ENCODE measurements around the gene RAB7A. TPM values are rescaled to one million over a fixed set of nuclear protein-coding genes. Genes with fewer than 3 reads are reported as not detected.

Gene RAB7A
- total RNA-seq, 1 experiment from 2014 or later: 233 TPM

DNA sequence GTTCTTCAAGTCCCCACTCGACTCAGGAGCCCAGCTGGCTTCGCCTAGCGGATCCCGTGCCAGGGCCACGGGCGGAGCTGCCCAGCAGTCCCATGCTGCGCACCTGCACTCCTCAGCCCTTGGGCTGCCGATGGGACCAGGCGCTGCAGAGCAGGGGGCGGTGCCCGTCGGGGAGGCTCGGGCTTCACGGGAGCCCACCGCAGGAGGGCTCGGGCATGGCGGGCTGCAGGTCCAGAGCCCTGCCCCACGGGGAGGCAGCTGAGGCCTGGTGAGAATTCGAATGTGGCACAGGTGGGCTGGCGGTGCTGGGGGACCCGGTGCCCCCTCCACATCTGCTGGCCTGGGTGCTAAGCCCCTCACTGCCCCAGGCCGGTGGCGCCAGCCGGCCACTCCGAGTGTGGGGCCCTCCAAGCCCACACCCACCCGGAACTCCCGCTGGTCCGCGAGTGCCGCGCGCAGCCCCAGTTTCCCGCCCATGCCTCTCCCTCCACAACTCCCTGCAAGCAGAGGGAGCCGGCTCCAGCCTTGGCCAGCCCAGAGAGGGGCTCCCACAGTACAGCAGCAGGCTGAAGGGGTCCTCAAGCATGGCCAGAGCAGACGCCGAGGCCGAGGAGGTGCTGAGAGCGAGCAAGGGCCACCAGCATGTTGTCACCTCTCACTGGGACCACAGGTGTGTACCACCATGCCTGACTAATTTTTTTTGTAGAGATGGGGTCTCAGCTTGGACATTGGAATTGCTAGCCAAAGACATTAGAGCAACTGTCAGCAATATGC lies 17.0 kb downstream of the RAB7A start:
- no peak for TF ChIP-seq YY1 (IDR thresholded peaks at IDR 0.05; ENCODE audit: extremely low read depth, insufficient replicate concordance, low read depth, low read length)
- TF ChIP-seq, protein P1, sequence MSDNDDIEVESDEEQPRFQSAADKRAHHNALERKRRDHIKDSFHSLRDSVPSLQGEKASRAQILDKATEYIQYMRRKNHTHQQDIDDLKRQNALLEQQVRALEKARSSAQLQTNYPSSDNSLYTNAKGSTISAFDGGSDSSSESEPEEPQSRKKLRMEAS (IDR thresholded peaks at IDR 0.05): no peak
- TF ChIP-seq CEBPB (IDR thresholded peaks at IDR 0.05; ENCODE audit: low read depth): no peak
- TF ChIP-seq RAD21 (IDR thresholded peaks at IDR 0.05; ENCODE audit: low read depth): no peak
- no peak for TF ChIP-seq POLR2AphosphoS5 (IDR thresholded peaks at IDR 0.05; ENCODE audit: low read depth, low read length)
- no peak for TF ChIP-seq ZFX (IDR thresholded peaks at IDR 0.05)
- TF ChIP-seq JUND (IDR thresholded peaks at IDR 0.05): no peak
- DNase-seq (ENCODE audit: low read depth, low spot score) (no peak), ATAC-seq (no peak)
- Histone ChIP-seq H3K36me3 (ENCODE audit: control insufficient read depth in 1 of 2, insufficient read depth in 2 of 2, low read length in 2 of 2) (peaks cover 0 to 16% of the 10 kb centered on the region in 2 experiments; a peak in 1 of 4 replicates), H3K27me3 (ENCODE audit: insufficient read depth, low read length) (no peaks in the 10 kb centered on the region), H3K4me1 (ENCODE audit: control insufficient read depth in 1 of 2, insufficient read depth in 2 of 2, low read length in 2 of 2) (peaks cover 0 to 3% of the 10 kb centered on the region in 2 experiments; a peak in 1 of 4 replicates), H3K27ac (ENCODE audit: low read depth, low read length) (no peak overlapping the region), H2AFZ (ENCODE audit: low read depth, low read length, poor library complexity, severe bottlenecking) (no peak overlapping the region), H3K9me2 (ENCODE audit: insufficient read depth) (no peaks in the 10 kb centered on the region), H3K79me2 (ENCODE audit: insufficient read depth, low read length) (peaks cover 99% of the 10 kb centered on the region), H3K4me2 (ENCODE audit: low read length) (no peak overlapping the region), H3K4me3 (replicated peaks in 1 of 2; ENCODE audit: low read depth in 1 of 2, low read length in 2 of 2) (no peak overlapping the region), H3K9me3 (ENCODE audit: control insufficient read depth in 1 of 2, insufficient read depth in 1 of 2, low read depth in 1 of 2, low read length in 2 of 2) (no peaks in the 10 kb centered on the region), H3K9ac (ENCODE audit: low read length) (no peak overlapping the region), H4K20me1 (ENCODE audit: insufficient read depth) (peaks cover 11% of the 10 kb centered on the region; the same call in 1 of the 2 replicates)
- ChIA-PET RAD21 (ENCODE audit: low non-redundant PET in 1 of 2, low total read pairs in 2 of 2, uncharacterized antibody in 2 of 2, unreplicated experiment in 2 of 2) (no interaction called here), POLR2A (no interaction called here), CTCF (interaction anchor here (1.7 kb wide), 1 partner anchor 63 kb away, joined by 4 read pairs; no protein-coding TSS in a partner anchor)
- intact Hi-C loops (cut with micrococcal nuclease): no loop called here
- BruUV-seq (replicated peaks): no TSS peak

DNA sequence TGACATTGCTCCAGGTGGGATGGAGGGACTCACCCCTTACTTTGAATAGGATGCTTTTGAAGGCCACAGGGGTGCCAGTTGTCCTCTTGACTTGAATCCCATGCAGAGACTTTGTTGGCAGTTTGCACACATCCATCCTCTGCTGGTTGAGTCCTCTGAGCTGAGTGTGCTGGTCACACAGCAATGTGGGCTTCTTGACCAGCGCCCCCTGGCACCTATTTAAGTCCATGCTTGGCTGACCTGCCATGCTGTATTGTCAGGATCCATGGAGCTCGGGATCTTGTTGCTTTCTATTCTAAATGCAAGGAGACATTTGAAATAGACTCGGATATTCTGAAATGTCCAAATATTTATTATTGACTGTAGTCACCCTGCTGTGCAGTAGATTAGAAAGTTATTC lies 19.8 kb downstream of the RAB7A start:
- H3K9ac ChIP-seq (ENCODE audit: low read length): no peak overlapping the region
- RAD21 ChIA-PET (ENCODE audit: low non-redundant PET in 1 of 2, low total read pairs in 2 of 2, uncharacterized antibody in 2 of 2, unreplicated experiment in 2 of 2): no interaction called here
- ATAC-seq: no peak

More for the DNA sequence above, 19.8 kb downstream of the RAB7A start:
- H4K20me1 ChIP-seq (ENCODE audit: insufficient read depth): peaks cover 3% of the 10 kb centered on the region; the same call in 1 of the 2 replicates
- no peak overlapping the region for H2AFZ ChIP-seq (ENCODE audit: low read depth, low read length, poor library complexity, severe bottlenecking)
- no peaks in the 10 kb centered on the region for H3K9me3 ChIP-seq (ENCODE audit: control insufficient read depth in 1 of 2, insufficient read depth in 1 of 2, low read depth in 1 of 2, low read length in 2 of 2)
- no peaks in the 10 kb centered on the region for H3K9me2 ChIP-seq (ENCODE audit: insufficient read depth)
- peaks cover 0 to 9% of the 10 kb centered on the region in 2 experiments; a peak in 1 of 4 replicates for H3K36me3 ChIP-seq (ENCODE audit: control insufficient read depth in 1 of 2, insufficient read depth in 2 of 2, low read length in 2 of 2)
- BruUV-seq (replicated peaks): no TSS peak
- H3K4me1 ChIP-seq (ENCODE audit: control insufficient read depth in 1 of 2, insufficient read depth in 2 of 2, low read length in 2 of 2): no peaks in the 10 kb centered on the region
- ChIA-PET CTCF (no interaction called here), POLR2A (no interaction called here)
- no peak overlapping the region for H3K4me2 ChIP-seq (ENCODE audit: low read length)
- TF ChIP-seq, protein P2, sequence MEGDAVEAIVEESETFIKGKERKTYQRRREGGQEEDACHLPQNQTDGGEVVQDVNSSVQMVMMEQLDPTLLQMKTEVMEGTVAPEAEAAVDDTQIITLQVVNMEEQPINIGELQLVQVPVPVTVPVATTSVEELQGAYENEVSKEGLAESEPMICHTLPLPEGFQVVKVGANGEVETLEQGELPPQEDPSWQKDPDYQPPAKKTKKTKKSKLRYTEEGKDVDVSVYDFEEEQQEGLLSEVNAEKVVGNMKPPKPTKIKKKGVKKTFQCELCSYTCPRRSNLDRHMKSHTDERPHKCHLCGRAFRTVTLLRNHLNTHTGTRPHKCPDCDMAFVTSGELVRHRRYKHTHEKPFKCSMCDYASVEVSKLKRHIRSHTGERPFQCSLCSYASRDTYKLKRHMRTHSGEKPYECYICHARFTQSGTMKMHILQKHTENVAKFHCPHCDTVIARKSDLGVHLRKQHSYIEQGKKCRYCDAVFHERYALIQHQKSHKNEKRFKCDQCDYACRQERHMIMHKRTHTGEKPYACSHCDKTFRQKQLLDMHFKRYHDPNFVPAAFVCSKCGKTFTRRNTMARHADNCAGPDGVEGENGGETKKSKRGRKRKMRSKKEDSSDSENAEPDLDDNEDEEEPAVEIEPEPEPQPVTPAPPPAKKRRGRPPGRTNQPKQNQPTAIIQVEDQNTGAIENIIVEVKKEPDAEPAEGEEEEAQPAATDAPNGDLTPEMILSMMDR (IDR thresholded peaks at IDR 0.05 in 2 of 3, conservative IDR thresholded peaks at IDR 0.05 in 1 of 3; ENCODE audit: borderline replicate concordance in 1 of 3, insufficient read depth in 1 of 3, low read depth in 2 of 3, low read length in 2 of 3): peak in 1 of 3 experiments; percentile 31; a peak in 2 of 6 replicates
- no peak for TF ChIP-seq SP1 (IDR thresholded peaks at IDR 0.05; ENCODE audit: low read depth)
- TF ChIP-seq, protein P1 (IDR thresholded peaks at IDR 0.05): no peak
- no peak overlapping the region for H3K4me3 ChIP-seq (replicated peaks in 1 of 2; ENCODE audit: low read depth in 1 of 2, low read length in 2 of 2)
- peaks cover 98% of the 10 kb centered on the region for H3K79me2 ChIP-seq (ENCODE audit: insufficient read depth, low read length)
- no peak for DNase-seq (ENCODE audit: low read depth, low spot score)
- no peak overlapping the region for H3K27ac ChIP-seq (ENCODE audit: low read depth, low read length)
- intact Hi-C loops (cut with micrococcal nuclease): no loop called here
- H3K27me3 ChIP-seq (ENCODE audit: insufficient read depth, low read length): no peaks in the 10 kb centered on the region

All from HCT116 (cell line).